Stimulated activated CD4-positive, alpha-beta T cell treated with anti-CD3 and anti-CD28 coated beads, Interleukin-4, amount 100 ng/mL, for 4 hours (primary cell): ENCODE data around the gene AMBRA1.

Experiments
- DNase-seq, 2 experiments: peaks; one replicate each; pipeline ENCODE4 v3.0.0-alpha.2; 2020

The AMBRA1 gene

GRCh38 chr11:46435679-46436078 is 158.1 kb downstream of the AMBRA1 start:
- no peak for DNase-seq

GRCh38 chr11:46431211-46431610 is 162.6 kb downstream of the AMBRA1 start:
- DNase-seq = no peak

DNA sequence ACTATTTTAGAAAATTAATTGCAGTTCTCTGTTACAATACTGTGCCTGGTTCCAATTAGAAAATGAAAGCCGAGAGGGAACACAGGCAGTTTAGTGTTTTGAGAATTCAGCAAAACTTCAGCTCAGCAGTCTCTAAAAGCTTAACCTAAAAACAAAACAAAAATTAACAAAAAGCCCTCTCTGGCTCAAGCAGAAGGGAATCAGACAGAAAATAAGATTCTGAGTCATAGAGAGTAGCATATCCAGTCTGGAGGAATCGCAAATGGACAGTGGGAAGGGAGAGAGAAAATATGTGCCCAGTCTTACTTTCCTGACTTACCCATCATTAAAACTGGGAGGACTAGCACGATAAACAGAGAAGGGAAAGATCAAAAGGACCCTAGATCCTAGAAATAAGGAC is 164.1 kb downstream of the AMBRA1 start:
- no peak for DNase-seq

GRCh38 chr11:46427364-46427763 is 166.5 kb downstream of the AMBRA1 start:
- no peak for DNase-seq

- no peak for DNase-seq
Observed at GRCh38 chr11:46426233-46426991, 167.4 kb downstream of the AMBRA1 start.

- DNase-seq = no peak
Observed at GRCh38 chr11:46422588-46422987, 171.2 kb downstream of the AMBRA1 start.

GRCh38 chr11:46421257-46421880 is 172.5 kb downstream of the AMBRA1 start:
- DNase-seq = no peak

DNA sequence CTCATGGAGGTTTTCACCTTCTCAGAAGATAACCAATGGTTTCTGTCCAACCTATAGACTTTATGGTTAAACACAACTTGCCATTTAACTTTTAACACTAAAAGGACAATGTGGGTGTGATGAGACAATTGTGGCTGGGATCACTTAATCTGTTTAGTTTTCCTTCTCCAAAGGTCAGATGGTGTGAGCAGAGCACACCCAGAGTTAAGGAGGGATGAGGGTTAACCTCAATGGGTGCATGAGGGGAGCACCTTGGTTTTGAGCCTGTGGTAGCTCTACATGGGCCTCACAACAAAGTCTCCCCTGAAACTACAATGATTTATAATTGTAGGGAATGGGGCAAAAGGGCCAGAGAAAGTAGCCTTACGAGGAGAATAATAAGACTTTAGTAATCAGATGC is 173.3 kb downstream of the AMBRA1 start:
- no peak for DNase-seq

GRCh38 chr11:46418751-46419150 is 175.1 kb downstream of the AMBRA1 start:
- DNase-seq = no peak

GRCh38 chr11:46417711-46418110 is 176.1 kb downstream of the AMBRA1 start:
- no peak for DNase-seq

DNA sequence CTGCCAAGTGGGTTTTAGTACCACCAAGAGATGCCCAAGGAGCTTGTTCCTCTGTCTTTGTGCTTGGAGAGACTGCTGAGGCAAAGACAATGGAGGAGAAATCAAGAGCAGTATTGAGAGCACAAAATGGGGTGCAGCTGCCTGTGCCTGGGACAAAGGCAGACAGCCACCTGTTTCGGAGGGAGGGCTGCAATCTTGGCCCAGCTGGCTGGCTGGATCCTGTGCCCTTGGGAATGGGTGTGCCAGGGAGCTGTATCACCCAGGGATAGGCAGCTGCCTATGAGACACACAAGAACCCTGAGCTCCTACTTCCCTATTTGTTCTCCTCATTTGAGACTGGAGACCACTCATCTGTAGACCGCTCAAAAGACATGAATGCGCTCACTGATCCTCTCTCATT is 178.9 kb downstream of the AMBRA1 start:
- no peak for DNase-seq

GRCh38 chr11:46414466-46414796 is 179.4 kb downstream of the AMBRA1 start:
- DNase-seq = no peak

- no peak for DNase-seq
Observed at GRCh38 chr11:46413760-46414465, 179.9 kb downstream of the AMBRA1 start.

- DNase-seq = no peak
Observed at GRCh38 chr11:46410021-46410420, 183.8 kb downstream of the AMBRA1 start.

- no peak for DNase-seq
Observed at GRCh38 chr11:46408407-46408986, 185.3 kb downstream of the AMBRA1 start.

- DNase-seq = no peak
Observed at GRCh38 chr11:46407635-46408034, 186.2 kb downstream of the AMBRA1 start.

DNA sequence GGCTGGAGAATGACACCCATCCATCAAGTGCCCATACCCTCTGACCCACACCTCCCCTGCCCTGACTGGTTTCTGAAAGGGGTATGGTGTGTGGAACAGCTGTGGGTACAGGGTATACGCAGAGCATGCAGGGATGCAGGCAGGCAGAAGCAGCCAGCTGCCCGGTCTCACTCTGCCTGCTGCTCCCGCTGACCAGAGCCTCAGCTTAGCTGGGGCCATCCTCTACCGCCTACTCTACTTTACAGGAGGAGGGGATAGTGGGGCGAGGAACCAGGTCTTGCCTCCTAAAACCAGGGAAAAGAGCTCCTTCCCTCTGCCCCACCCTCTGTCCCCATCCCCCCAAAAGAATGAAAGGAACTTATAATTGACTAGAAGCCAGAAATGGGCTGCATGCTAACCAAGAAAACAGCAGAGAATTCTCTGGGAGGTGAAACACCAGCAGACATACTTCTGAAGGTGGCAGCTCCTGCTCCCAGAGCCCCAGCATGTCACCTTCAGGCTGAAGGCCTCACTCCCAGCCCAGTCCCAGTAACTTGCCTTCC is 189.3 kb downstream of the AMBRA1 start:
- DNase-seq = no peak

- DNase-seq = no peak
Observed at GRCh38 chr11:46402957-46403902, 190.6 kb downstream of the AMBRA1 start.

- DNase-seq = no peak
Observed at GRCh38 chr11:46397526-46397925, 196.3 kb downstream of the AMBRA1 start.

- DNase-seq = no peak
Observed at GRCh38 chr11:46393759-46394158, 200.1 kb downstream of the AMBRA1 start.

GRCh38 chr11:46393231-46393616 is 200.6 kb downstream of the AMBRA1 start:
- no peak for DNase-seq
